Measurements from ENCODE around the gene SNX7.

GRCh38 chr1:98791498-98791897 is 130.0 kb downstream of the SNX7 start:
- TF ChIP-seq CTCF (IDR thresholded peaks at IDR 0.05) (no peak), POLR2A (IDR thresholded peaks at IDR 0.05) (no peak)

All from adrenal gland (tissue), 5 donors.